Measurements from ENCODE around the gene PLCH1.

Gene PLCH1

GRCh38 chr3:155453512-155453911 is 291.4 kb downstream of the PLCH1 start:
- no CpG with 5 or more reads among the region's 1 CpG for WGBS
- Histone ChIP-seq H3K4me1 (ENCODE audit: insufficient read depth, low read length) (no peaks in the 10 kb centered on the region), H3K27me3 (ENCODE audit: insufficient read depth, low read length) (no peaks in the 10 kb centered on the region), H3K9ac (ENCODE audit: low read depth, low read length) (no peak overlapping the region), H3K36me3 (ENCODE audit: insufficient read depth, low read length) (no peaks in the 10 kb centered on the region), H3K27ac (ENCODE audit: low read depth, low read length) (no peak overlapping the region), H3K9me3 (ENCODE audit: insufficient read depth, low read depth, low read length) (no peaks in the 10 kb centered on the region), H3K4me3 (ENCODE audit: low read length) (no peak overlapping the region)

GRCh38 chr3:155449613-155450267 is 295.1 kb downstream of the PLCH1 start:
- Histone ChIP-seq H3K36me3 (ENCODE audit: insufficient read depth, low read length) (no peaks in the 10 kb centered on the region), H3K27ac (ENCODE audit: low read depth, low read length) (no peak overlapping the region), H3K9me3 (ENCODE audit: insufficient read depth, low read depth, low read length) (no peaks in the 10 kb centered on the region), H3K9ac (ENCODE audit: low read depth, low read length) (no peak overlapping the region), H3K4me3 (ENCODE audit: low read length) (no peak overlapping the region), H3K27me3 (ENCODE audit: insufficient read depth, low read length) (no peaks in the 10 kb centered on the region), H3K4me1 (ENCODE audit: insufficient read depth, low read length) (no peaks in the 10 kb centered on the region)
- WGBS, result 88% methylated on average over 3 of the region's 3 CpGs

DNA sequence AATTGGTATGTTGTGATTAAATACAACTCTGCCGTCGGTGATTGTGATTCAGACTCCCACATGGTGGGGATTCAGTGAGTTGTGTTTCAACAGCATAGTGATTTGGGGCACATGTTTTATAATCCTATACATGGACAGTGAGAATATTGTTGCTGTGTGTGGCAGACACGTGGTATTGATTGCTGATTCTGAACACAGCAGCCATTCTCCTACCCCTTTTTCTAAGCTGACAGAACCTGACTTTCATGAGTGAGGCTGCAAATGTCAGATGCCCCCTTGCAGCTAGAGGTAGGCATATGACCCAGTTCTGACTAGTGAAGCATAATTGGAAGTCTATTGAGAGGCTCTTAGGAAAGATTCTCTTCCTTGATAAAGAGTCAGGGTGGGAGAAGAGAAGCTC is 296.3 kb downstream of the PLCH1 start:
- H3K9ac ChIP-seq (ENCODE audit: low read depth, low read length), result no peak overlapping the region
- no peak overlapping the region for H3K4me3 ChIP-seq (ENCODE audit: low read length)
- H3K27me3 ChIP-seq (ENCODE audit: insufficient read depth, low read length), result no peaks in the 10 kb centered on the region
- WGBS, result 94% methylated on average over 3 of the region's 3 CpGs
- no peaks in the 10 kb centered on the region for H3K36me3 ChIP-seq (ENCODE audit: insufficient read depth, low read length)
- no peak overlapping the region for H3K27ac ChIP-seq (ENCODE audit: low read depth, low read length)
- H3K4me1 ChIP-seq (ENCODE audit: insufficient read depth, low read length), result no peaks in the 10 kb centered on the region
- H3K9me3 ChIP-seq (ENCODE audit: insufficient read depth, low read depth, low read length), result no peaks in the 10 kb centered on the region

- WGBS, result 98% methylated on average over 2 of the region's 2 CpGs
Observed at GRCh38 chr3:155446366-155446765, 298.5 kb downstream of the PLCH1 start.

DNA sequence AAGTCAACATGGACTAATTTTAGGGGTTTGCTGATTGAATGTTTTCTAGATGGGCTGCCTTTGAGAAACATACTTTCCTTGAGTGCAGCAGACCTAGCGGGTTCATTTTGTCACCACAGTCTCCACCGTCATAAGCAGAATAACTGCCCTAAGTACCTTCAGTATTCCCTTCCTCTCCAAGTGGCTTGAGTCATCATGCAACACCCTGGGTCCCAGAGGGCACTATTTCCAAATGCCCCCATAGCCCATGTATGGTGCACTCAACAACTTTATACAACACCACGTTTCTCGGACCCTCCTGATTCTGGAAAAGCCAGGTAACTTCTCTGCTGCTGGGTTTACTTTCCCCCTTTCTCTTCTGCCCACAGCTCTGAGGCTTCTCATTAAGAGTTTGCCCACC is 300.1 kb downstream of the PLCH1 start:
- Histone ChIP-seq H3K4me3 (ENCODE audit: low read length) (no peak overlapping the region), H3K9ac (ENCODE audit: low read depth, low read length) (no peak overlapping the region), H3K27me3 (ENCODE audit: insufficient read depth, low read length) (no peaks in the 10 kb centered on the region), H3K9me3 (ENCODE audit: insufficient read depth, low read depth, low read length) (no peaks in the 10 kb centered on the region), H3K4me1 (ENCODE audit: insufficient read depth, low read length) (no peaks in the 10 kb centered on the region), H3K27ac (ENCODE audit: low read depth, low read length) (no peak overlapping the region), H3K36me3 (ENCODE audit: insufficient read depth, low read length) (no peaks in the 10 kb centered on the region)
- 97% methylated on average over 4 of the region's 4 CpGs for WGBS

More at GRCh38 chr3:155446366-155446765, 298.5 kb downstream of the PLCH1 start:
- no peak overlapping the region for H3K4me3 ChIP-seq (ENCODE audit: low read length)
- H3K9ac ChIP-seq (ENCODE audit: low read depth, low read length), result no peak overlapping the region
- H3K27ac ChIP-seq (ENCODE audit: low read depth, low read length), result no peak overlapping the region
- H3K36me3 ChIP-seq (ENCODE audit: insufficient read depth, low read length), result no peaks in the 10 kb centered on the region
- no peaks in the 10 kb centered on the region for H3K9me3 ChIP-seq (ENCODE audit: insufficient read depth, low read depth, low read length)
- H3K27me3 ChIP-seq (ENCODE audit: insufficient read depth, low read length), result no peaks in the 10 kb centered on the region
- no peaks in the 10 kb centered on the region for H3K4me1 ChIP-seq (ENCODE audit: insufficient read depth, low read length)

DNA sequence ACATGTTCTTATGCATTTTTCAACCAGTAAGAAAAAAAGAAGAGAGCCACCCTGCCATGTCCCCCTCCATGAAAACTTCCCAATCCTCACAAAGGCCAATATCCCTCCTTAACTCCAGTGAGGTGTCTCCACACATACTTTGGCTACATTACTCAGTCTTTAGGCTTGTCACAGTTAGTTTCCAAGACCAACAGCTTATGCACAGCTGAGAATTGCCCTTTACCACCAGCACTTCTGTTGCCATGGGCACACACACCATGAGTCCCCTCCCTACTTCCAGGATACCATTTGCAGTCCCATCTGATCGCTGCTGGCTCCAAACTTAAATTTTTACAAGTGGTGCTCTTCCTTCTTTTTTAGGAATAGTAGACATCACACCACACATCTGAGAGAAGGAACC is 301.1 kb downstream of the PLCH1 start:
- H3K4me1 ChIP-seq (ENCODE audit: insufficient read depth, low read length), result no peaks in the 10 kb centered on the region
- H3K27ac ChIP-seq (ENCODE audit: low read depth, low read length), result no peak overlapping the region
- no peak overlapping the region for H3K4me3 ChIP-seq (ENCODE audit: low read length)
- no peaks in the 10 kb centered on the region for H3K9me3 ChIP-seq (ENCODE audit: insufficient read depth, low read depth, low read length)
- 100% methylated on average over 1 of the region's 1 CpG for WGBS
- H3K27me3 ChIP-seq (ENCODE audit: insufficient read depth, low read length), result no peaks in the 10 kb centered on the region
- no peak overlapping the region for H3K9ac ChIP-seq (ENCODE audit: low read depth, low read length)
- H3K36me3 ChIP-seq (ENCODE audit: insufficient read depth, low read length), result no peaks in the 10 kb centered on the region

DNA sequence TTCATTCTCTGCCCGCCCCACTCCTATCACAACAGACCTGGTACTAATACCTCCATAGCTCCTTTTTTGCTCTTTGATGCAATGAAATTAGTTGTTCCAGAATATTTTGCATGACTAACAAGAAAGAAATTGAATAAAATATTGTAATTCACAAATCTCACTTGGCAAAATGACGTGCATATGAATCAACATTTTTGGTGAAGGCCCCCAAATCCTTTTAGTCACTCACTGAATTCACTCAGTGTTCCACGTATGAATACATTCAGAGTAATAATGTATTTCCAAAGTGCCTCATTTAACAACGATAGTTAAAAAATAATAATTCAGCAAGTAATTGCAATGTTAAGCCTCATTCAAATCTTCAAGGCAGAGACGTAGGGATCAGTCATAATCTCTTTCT is 302.8 kb downstream of the PLCH1 start:
- no peaks in the 10 kb centered on the region for H3K4me1 ChIP-seq (ENCODE audit: insufficient read depth, low read length)
- over 99% methylated on average over 5 of the region's 5 CpGs for WGBS
- H3K9me3 ChIP-seq (ENCODE audit: insufficient read depth, low read depth, low read length), result no peaks in the 10 kb centered on the region
- no peak overlapping the region for H3K9ac ChIP-seq (ENCODE audit: low read depth, low read length)
- H3K4me3 ChIP-seq (ENCODE audit: low read length), result no peak overlapping the region
- H3K27ac ChIP-seq (ENCODE audit: low read depth, low read length), result no peak overlapping the region
- H3K27me3 ChIP-seq (ENCODE audit: insufficient read depth, low read length), result no peaks in the 10 kb centered on the region
- H3K36me3 ChIP-seq (ENCODE audit: insufficient read depth, low read length), result no peaks in the 10 kb centered on the region

DNA sequence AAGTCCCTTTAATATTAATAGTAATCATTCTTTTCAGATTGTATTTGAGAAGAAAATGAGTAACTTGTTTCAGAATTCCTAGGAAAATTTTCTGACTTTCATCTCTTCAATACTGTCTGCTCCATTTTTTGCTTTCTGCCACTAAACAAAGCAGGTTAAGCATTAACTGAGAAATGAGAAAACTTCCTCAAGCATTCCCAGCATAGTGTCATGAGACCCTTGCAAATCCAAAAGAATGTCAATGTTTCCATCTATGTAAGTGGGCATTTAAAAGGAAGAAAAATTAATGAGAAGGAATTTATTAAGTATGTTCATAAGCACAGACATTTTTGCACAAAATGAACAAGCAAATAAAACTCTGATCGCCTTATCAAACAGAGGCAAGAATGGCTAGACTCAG is 303.4 kb downstream of the PLCH1 start:
- no peaks in the 10 kb centered on the region for H3K27me3 ChIP-seq (ENCODE audit: insufficient read depth, low read length)
- no peaks in the 10 kb centered on the region for H3K4me1 ChIP-seq (ENCODE audit: insufficient read depth, low read length)
- no peaks in the 10 kb centered on the region for H3K9me3 ChIP-seq (ENCODE audit: insufficient read depth, low read depth, low read length)
- H3K4me3 ChIP-seq (ENCODE audit: low read length), result no peak overlapping the region
- 100% methylated on average over 1 of the region's 1 CpG for WGBS
- no peak overlapping the region for H3K9ac ChIP-seq (ENCODE audit: low read depth, low read length)
- no peak overlapping the region for H3K27ac ChIP-seq (ENCODE audit: low read depth, low read length)
- no peaks in the 10 kb centered on the region for H3K36me3 ChIP-seq (ENCODE audit: insufficient read depth, low read length)

DNA sequence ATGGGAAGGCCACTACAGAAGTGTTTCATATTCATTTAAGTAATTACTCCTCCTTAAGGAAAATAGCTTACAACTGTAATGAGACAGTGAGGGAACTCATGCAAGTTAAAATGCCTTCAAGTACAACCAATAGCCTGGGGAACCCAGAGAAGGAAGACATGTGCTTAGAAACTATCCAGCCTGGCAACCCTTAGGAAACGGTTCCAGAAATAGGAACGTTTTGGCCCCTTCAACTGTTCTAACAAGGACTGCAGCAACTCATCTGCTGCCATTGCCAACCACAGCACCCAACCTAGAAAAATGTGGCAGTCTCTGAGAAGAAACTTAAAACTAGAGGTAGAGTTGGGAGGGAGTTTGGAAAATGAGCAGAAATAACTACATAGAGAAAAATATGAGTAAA is 303.8 kb downstream of the PLCH1 start:
- Histone ChIP-seq H3K27ac (ENCODE audit: low read depth, low read length) (no peak overlapping the region), H3K36me3 (ENCODE audit: insufficient read depth, low read length) (no peaks in the 10 kb centered on the region), H3K9ac (ENCODE audit: low read depth, low read length) (no peak overlapping the region), H3K4me3 (ENCODE audit: low read length) (no peak overlapping the region), H3K27me3 (ENCODE audit: insufficient read depth, low read length) (no peaks in the 10 kb centered on the region), H3K9me3 (ENCODE audit: insufficient read depth, low read depth, low read length) (no peaks in the 10 kb centered on the region), H3K4me1 (ENCODE audit: insufficient read depth, low read length) (no peaks in the 10 kb centered on the region)
- 84% methylated on average over 2 of the region's 2 CpGs for WGBS

DNA sequence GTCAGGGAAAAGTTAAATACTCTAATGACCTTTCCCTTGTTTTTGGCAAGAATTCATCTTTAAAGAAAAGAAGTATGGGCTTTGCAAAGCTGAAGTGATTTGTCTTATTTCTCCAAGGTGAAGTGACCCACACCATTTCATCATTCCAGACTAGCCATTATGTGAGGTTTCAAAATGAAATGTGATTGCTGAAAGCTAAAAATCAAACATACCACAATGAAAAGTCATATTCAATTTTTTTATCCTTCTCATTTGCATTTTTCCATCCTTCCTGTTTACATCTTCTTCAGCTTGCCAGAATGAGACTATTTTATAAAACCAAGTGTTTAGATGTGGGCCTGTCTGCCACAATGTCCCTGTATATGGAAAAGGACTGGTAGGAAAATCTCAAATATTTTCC is 309.1 kb downstream of the PLCH1 start:
- Histone ChIP-seq H3K9me3 (ENCODE audit: insufficient read depth, low read depth, low read length) (no peaks in the 10 kb centered on the region), H3K27ac (ENCODE audit: low read depth, low read length) (no peak overlapping the region), H3K27me3 (ENCODE audit: insufficient read depth, low read length) (no peaks in the 10 kb centered on the region), H3K36me3 (ENCODE audit: insufficient read depth, low read length) (no peaks in the 10 kb centered on the region), H3K9ac (ENCODE audit: low read depth, low read length) (no peak overlapping the region), H3K4me1 (ENCODE audit: insufficient read depth, low read length) (peaks cover 6% of the 10 kb centered on the region; the same call in 1 of the 2 replicates), H3K4me3 (ENCODE audit: low read length) (no peak overlapping the region)

GRCh38 chr3:155431856-155432570 is 312.9 kb downstream of the PLCH1 start:
- Histone ChIP-seq H3K4me1 (ENCODE audit: insufficient read depth, low read length) (peaks cover 6% of the 10 kb centered on the region; the same call in 1 of the 2 replicates), H3K36me3 (ENCODE audit: insufficient read depth, low read length) (no peaks in the 10 kb centered on the region), H3K9me3 (ENCODE audit: insufficient read depth, low read depth, low read length) (peaks cover 16% of the 10 kb centered on the region; the same call in 1 of the 2 replicates), H3K27me3 (ENCODE audit: insufficient read depth, low read length) (no peaks in the 10 kb centered on the region), H3K9ac (ENCODE audit: low read depth, low read length) (no peak overlapping the region), H3K27ac (ENCODE audit: low read depth, low read length) (no peak overlapping the region), H3K4me3 (ENCODE audit: low read length) (no peak overlapping the region)
- WGBS, result 94% methylated on average over 6 of the region's 7 CpGs
